Renal cortical epithelial cell (primary cell): ENCODE data around the gene TMEM135. TPM values are rescaled to one million over a fixed set of nuclear protein-coding genes. Genes with fewer than 3 reads are reported as not detected.
"Not testable (repeated sequence)": the region's sequence is repeated elsewhere in the genome, so short reads cannot be mapped to it uniquely, and the experiment has no call there.

Source experiments
- DNase-seq: peaks from one replicate; pipeline ENCODE4 v3.0.0-alpha.2; 2011; ENCODE audit warnings: low read depth
- total RNA-seq: library from RNA; depleted of rRNA; stranded (reverse); fragments of >200 nt; gene quantifications from 2 replicates; pipeline ENCODE4 v1.2.3, GENCODE V29; 2014

TMEM135 gene
- total RNA-seq, 1 donor from 2014 or later, result 22.1 TPM

DNA sequence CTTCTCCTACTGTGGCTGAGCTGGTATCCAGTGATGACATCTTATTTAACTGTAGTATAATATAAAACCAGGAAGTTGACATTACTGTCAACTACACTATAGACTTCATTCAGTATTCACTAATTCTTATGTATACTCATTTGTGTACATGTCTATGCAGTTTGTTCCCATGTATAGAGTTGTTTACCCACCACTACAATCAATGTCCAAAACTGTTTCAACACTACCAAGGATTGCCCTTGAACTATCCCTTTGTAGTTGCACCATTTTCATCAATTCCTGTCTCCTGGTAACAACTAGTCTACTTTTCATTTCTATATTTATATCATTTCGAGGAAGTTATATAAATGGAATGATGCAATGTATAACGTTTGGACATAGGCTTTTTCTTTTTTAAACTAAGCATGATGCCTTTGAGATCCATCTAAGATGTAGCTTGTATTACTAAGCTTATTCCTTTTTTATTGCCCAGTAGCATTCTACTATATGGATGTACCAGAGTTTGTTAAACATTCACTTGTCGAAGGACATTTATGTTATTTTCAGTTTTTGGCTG, 39.2 kb downstream of the TMEM135 start:
- DNase-seq, result no peak

DNA sequence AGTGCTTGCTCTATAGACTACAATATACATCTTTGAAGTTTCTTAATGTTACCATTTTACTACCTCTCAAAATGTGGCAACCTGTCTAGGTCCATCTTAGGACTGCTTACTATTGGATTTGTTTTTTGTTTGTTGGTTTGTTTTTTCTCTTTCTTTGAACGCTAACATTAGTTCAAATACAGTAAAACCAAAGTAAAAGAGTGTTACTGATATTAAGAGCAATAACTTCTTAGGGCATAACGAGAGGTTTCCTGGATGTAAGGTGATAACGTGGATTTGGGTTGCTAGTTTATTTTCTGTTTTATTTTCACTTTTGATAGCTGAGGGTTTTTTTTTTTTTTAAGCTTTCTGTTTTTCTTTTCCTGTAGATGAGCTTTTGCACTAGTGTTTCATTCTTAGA, 43.6 kb downstream of the TMEM135 start:
- no peak for DNase-seq

DNA sequence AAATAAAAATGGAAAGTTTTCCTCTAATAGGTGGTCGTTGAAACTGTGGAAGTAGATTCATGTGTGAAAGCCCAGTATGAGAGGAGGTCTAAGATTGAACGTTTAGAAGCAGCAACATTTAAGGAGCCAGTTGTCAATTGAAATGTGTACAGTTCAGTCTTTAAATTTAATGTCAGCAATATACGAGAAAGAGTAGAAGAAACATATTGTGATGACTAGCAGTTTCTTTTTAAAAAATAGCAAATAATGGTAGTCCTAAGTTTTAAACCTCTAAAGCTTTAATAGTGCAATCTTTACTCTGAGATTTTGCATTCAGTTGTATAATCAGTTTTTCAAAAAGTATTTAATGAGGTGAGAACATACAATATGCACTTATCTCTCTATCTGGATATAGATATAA, 44.9 kb downstream of the TMEM135 start:
- DNase-seq, result no peak

DNA sequence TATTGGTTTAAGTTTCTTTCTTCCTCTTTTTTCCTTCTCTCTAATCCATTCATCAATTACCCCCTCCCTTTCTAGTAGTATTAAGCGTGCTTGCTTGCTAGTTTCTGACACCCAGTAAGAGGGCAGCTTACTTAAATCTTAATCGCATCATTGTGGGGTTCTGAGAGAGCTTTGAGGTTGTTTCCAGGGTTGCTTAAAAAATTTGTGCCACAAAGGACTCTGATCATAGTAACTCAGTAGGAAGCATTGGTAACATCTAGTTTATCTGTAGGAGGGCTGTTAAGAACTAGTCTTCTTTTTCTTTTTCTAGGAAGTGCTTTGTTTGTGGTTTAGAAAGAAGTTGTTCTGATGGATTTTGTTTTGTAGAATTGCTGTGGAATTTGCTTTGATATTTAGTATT, 45.3 kb downstream of the TMEM135 start:
- DNase-seq, result no peak

DNA sequence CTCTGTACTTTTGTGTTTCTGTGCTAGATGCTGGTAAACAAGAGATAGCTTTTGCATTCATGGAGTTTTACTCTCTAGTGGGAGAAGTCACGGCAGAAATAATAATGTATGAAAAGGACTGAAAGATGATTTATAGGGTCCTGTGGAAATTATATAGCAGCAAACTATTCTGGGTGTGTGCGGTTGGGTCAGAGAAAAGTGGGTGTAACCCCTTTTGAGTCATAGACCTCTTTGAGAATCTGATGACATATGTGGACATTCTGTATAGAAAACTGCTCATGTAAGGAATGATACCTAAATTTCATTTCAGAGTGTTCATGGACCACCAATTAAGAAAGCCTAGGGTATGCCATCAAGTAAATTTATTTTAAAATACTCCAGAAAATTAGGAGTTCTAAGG, 54.4 kb downstream of the TMEM135 start:
- DNase-seq, result no peak

DNA sequence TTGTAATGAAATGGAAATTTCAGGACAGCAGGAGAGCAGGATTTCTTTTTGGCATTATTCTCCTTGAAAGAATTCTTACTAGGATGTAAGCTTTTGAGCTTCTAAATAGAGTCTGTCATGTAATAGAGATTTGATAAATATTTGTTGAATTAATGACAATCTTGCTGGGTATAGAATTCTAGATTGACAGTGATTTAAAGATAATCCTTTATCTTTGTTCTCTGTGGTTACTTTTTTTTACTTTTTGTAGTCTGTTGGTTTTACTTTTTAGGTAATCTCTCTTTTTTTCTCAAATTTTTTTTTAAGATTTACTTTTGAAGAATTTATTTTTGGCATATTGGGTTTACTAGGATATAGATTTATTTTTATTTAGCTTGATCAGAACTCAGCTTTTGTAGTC, 54.8 kb downstream of the TMEM135 start:
- DNase-seq, result no peak

DNA sequence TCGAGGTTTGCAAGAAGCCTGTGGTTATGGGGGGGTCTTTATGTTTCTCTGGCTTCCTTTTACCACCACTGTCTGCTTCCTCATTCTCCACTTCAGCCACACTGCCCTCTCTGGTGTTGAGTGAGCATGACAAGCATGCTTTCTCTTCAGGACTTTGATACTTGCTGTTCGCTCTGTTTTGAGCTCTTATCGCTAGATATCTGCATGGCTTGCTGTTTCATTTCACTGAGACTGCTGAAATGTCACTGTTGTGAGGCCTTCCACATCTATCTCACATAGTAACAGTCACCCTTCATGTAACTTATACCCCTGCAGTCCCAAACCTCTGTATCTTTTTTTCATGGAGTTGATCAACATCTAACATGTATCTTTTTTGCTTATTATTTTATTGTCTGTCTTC, 59.8 kb downstream of the TMEM135 start:
- DNase-seq, result peak; percentile 58

DNA sequence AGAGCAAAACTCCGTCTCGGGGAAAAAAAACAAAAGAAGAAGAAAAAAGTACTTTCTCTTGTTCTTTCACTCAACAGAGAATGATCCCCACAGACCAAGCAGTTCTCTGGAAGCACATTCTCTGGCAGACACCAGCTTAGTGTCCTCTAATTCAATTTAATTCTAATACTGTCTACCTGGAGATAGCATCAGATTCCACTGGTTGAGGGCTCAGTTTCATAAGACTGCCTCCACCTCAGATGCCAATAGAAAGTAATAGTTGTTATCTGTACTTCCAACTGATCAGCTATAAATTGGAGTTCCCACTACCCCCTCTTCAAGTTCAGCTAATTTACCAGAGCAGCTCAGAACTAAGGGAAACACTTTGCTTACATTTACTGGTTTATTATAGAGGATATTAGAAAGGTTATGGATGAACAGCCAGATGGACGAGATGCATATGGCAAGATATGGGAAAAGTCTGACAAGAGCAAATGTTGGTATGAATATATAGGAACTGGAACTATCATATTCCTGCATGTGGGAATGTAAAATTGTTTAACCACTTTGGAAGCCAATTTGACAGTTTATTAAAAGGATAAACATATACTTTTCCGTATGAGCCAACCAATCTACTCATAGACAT, 64.3 kb downstream of the TMEM135 start:
- no peak for DNase-seq

DNA sequence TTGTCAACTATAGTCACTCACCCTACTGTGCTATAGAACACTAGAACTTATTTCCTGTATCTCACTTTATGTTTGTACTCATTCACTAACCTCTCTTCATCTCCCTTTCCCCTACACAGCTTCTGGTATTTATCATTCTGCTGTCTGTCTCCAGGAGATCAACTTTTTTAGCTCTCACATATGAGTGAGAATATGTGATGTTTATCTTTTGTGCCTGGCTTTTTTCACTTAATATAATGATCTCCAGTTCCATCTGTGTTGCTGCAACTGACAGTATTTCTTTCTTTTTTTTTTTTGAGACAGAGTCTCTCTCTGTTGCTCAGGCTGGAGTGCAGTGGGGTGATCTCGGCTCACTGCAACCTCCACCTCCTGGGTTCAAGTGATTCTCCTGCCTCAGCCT, 68.1 kb downstream of the TMEM135 start:
- DNase-seq, result not testable (repeated sequence)

DNA sequence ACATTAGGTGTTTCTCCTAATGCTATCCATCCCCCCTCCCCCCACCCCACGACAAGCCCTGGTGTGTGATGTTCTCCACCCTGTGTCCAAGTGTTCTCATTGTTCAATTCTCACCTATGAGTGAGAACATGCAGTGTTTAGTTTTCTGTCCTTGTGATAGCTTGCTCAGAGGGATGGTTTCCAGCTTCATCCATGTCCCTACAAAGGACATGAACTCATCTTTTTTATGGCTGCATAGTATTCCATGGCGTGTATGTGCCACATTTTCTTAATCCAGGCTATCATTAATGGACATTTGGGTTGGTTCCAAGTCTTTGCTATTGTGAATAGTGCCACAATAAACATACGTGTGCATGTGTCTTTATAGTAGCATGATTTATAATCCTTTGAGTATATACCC, 69.6 kb downstream of the TMEM135 start:
- DNase-seq, result not testable (repeated sequence)

DNA sequence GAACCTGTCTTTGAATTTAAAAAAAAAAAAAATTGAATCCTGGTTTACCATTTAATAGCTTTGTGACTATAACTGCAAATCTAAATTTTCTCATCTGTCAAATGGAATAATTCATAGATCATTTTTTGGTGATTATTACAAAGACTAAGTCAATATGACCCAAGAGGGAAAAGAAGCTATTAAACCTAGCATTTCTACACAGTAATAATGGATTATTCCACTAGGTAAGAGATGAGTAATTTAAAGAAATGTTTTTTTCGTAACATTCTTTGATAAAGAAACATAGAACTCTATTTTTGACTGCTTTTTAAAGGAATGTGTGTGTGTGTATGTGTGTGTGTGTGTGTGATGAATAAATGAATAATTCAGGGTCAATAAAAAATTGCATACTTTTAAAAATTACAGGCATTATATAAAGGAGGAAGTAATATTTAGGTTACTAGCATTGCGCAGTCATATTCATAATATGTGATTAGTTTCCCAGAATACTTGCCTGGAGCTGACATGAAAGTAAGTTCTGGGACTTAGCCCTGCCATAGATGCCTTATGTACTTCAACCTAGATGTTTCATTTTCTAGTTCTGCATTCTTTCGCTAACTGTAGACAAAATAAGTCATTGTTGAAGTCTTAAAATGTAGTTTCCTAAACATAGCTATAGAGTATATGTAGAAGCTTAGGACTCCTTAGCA, 72.9 kb downstream of the TMEM135 start:
- DNase-seq, result no peak

DNA sequence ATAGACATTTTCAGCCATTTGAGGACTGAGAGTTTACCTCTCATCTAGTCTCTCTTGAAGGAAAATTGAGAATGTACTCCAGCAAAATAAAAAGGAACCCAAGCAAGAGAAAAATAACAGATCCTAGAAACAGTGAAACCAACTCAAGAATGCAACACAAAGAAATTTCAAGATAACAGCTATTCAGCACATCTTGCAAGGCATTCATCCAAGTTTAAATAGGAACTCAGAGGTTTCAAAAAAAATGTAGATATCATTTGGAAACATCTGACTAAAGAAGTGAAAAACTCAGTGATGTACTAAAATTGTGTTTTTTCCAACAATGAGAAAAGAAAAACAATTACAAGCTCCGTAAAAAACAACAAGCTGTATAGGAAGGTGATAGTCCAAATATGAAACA, 76.4 kb downstream of the TMEM135 start:
- DNase-seq, result no peak

DNA sequence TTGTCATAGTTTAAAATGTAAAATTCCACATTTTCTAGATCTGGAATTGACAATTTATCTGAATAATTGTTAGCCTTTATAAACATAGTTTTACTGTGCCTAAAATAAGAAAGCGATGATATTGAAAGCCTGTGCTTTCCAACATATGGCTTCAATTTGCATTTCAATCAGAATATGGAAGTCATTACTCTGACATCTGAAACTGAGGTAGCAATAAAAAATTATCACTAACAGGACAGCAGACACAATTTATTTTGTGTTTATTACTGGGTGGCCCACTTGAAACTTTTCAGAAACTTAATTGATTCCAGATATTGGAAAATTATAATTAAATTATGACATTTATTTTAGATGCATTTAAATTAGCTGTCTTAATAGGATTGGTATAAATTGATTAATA, 78.5 kb downstream of the TMEM135 start:
- DNase-seq, result no peak

DNA sequence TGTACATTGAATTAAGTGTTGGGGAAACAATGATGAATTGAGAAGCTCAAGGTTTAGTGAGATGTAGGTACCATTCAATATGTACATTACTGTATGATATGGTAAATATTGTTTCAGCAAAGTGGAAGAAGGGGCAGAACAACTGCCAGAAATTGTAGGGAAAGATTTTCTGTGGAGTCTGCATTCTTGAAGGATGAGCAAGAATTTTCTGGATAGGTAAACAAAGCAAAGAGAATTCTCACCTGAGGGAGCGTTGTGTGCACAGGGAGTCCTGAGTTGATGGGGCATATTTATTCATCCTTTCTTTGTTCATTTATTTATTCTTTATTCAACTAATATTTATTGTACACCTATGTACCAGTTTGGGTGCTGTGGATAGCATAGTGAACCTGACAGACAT, 83.2 kb downstream of the TMEM135 start:
- no peak for DNase-seq

DNA sequence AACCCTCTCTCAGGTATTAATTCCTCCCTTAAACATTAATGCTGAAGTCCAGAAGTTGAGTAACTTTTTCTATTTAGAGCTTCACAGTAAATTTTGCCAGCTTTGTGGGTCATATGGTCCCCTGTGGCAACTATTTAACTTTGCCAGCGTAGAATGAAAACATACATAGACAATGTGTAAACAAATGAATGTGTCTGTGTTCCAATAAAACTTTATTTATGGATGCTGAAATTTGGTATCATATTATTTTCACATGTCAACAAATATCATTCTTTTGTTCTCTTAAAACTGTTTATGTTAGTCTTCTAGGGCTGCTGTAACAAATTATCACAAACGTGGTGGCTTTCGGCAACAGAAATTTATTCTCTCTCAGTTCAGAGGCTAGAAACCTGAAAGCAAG, 85.1 kb downstream of the TMEM135 start:
- DNase-seq, result no peak

DNA sequence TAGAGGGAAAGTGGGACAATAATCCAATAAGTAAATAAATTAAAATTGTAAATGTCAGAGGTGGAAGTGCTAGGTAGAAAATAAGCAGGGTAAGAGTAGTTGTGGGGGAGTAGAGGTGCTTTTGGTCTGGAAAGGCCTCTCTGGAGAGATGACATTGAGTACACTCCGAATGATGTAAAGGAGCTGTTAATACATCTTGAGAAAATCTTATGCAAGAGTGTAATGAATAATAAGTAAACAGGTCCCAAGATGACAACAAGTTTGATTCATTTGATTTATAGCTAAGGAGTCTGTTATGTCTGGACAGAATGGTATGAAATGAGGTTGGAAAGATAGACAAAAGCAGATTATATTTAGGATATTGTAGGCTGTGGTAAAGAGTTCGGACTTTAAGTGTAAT, 87.5 kb downstream of the TMEM135 start:
- peak; percentile 8 for DNase-seq

DNA sequence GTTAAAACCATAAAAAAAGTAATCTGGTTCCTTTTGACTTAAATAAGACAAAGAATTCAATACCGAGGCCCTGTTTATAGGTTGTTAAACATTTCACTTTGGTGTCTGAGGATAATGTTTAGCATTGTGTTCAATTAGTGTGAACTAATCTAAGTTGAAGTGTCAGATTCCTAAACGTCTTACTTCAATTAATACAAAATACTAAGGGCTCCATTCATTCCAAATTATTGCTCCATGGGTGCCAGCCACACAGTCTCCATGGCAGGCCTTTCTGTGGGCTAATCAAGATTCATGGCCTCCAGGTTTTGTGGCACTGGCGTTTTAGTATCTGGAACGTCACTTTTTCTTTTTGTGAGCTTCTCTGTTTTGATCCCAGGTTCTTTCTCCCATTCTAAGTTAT, 89.4 kb downstream of the TMEM135 start:
- DNase-seq, result no peak

DNA sequence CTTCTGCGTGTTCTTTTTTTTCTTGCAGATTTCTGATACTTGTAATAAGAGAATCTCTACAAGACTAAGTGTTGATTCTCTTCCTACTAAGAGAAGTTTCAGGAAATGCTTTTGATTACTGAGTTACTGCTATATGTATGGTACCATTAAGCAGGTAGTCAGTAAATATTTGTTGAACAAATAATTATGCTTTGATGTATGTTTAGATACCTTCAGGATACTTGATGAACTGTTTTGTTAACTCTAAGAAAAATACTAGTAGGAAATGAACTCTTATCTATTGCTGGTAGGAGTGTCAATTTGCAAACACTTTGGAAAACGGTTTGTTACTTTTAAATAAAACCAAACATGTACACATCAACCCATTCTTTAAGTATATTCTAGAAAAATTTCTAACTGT, 90.6 kb downstream of the TMEM135 start:
- DNase-seq, result no peak

DNA sequence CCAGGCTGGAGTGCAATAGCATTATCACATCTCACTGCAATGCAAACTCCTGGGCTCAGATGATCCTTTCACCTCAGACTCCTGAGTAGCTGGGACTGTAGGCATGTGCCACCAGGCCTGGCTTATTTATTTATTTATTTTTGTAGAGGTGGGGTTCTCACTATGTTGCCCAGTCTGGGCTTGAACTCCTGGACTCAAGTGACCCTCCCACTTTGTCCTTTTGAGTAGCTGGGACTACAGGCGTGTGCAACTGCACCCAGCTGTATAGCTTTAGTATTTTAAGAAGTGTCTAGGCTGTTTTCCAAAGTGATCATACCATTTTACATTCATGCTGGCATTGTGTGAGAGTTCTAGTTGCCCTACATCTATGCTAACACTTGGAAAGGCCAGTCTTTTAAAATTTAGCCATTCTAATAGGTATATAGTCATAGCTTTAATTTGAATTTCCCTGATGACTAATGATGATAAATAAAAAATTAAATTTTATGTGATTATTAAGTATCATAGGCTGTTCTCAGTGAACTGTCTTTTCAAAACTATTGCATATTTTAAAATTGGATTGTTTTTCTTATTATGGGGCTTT, 96.9 kb downstream of the TMEM135 start:
- no peak for DNase-seq

DNA sequence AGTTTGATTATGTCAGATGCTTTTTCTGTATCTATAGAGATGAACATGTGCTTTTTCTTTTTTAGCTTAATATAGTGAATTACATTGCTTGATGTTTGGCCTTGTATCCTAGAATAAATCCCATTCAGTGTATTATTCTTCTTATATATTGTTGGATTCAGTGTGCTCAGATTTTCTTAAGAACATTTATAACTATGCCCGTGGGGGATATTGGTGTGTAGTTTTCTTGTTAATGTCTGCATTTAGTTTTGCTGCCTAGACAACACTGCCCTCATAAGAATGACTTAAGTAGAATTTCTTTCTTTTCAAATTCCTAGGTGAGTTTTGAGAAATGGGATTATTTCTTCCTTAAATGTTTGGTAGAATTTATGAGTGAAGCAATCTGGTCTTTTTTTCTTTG, 98.5 kb downstream of the TMEM135 start:
- DNase-seq, result no peak

DNA sequence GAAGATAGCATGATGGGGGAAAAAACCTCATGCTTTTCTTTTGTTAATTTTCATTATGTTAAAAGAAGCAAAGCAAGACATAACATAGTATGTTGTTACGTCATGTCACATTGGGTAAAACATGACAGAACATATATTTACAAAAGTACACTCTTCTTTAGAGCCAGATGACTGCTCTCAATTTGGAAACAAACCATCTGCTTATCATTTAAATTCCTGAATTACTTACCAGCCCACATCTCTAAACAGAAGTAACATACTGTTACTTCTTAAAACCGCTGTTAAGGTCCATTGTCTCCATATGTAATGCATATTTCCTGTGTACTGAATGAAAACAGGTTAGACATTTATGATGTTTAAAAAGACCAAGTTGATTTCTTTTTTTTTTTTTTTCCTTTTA, 100.0 kb downstream of the TMEM135 start:
- no peak for DNase-seq

DNA sequence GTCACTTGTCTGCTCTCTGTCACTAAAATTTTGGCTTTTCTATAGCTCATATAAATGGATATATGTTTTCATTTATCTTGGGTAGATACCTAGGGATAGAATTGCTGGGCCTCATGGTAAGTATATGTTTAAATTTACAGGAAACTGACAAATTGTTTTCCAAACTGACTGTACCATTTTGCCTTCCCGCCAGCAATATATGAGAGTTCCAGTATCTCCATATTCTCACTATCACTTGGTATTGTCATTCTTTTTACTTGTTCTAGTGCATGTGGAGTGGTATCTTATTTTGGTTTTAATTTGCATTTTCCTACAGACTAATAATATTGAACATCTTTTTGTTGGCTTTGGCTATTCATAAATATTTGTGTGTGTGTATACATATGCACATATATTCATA, 101.7 kb downstream of the TMEM135 start:
- DNase-seq, result no peak

DNA sequence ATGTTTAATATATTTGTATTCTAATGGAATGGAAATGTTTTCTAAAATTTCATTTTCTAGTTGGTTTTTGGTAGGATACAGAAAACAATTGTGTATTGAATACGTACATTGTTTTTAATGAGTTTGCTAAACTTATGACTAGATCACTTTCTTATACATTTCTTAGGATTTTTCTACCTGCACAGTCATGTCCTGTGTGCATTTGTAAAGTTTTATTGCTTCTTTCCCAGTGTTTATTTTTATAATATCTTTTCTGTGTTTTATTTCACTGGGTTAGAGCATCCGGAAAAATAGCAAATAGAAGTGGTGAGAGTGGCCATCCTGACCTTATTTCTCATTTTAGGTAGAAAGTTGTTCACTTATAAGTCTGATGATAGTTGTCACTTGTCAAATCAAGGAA, 103.6 kb downstream of the TMEM135 start:
- no peak for DNase-seq
